CD4-positive, alpha-beta T cell treated with Interleukin-15 for 1 hour (primary cell): ENCODE data around the gene CCDC137.

ENCODE experiments used
- DNase-seq: peaks from one replicate; pipeline ENCODE4 v3.0.0-alpha.2; 2020

The CCDC137 gene

DNA sequence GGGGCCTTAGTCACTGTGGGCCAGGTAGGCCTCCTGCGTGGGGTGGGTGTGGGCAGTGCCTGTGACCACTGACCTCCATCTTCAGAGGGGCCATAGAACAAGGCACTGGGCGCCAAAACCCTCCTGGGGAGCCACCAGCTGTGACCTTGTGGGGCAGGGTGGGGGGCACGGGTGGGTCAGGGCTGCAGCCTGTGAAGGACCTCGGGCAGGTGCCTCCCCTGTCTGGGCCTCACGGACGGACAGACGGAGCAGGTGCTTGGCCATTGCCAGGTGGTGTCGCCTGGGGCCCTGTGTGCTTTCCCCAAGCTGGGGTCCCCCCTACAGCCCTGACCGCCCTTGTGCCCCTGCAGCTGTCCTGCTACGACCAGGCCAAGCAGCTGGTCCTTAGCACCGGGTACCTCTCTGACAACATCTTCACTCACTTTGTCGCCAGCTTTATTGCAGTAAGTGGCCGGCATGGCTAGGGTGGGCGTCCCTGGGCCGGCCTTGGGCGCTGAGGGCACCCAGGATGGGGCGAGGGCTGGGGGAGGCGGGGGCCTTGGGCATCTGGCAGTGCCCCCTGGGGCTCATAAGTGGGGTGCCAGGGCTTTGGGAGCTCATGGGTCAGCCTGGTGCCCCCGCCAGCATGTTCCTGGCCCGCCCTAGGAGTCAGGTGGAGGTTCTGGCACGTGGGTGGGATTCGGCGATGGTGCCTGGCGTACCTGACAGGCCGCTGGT, 50.7 kb downstream of the CCDC137 start:
- DNase-seq = no peak

GRCh38 chr17:81717766-81718089, 51.2 kb downstream of the CCDC137 start:
- DNase-seq = no peak

DNA sequence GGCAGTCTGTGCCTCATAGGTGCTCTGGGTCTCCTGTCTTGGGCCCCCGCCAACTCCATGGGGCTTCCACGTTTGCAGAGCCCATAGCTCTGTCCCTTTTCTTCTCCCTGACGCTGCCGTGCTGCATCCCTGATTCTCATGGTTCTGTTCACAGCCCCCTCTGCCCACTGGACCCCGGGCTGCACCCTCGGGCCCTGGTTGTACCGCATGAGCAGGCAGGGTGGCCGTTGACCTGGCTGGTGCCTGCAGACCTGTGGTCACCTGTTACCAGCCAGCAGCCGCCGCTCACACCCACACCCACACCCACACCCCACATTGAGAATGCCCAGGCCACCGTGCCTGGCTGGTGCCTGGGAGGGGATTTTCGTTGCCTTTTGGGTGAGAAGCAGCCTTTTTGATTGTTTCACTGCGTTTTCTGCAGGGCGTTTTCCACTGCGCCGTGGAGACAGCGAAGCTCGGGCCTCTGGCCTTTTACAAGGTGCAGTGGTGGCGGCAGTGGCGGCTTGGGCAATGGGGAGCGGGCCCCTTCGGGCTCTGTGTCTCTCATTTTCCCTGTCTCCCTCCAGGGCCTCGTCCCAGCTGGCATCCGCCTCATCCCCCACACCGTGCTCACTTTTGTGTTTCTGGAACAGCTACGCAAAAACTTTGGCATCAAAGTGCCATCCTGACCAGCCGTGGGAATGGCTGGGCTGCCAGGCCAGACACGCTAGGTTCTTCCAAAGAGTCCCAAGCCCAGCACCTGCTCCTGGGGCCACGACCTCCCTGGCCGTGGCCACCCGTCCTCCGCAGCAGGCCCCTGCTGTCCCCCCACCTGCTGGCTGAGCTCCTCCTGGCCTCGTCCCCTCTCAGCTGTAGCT, 53.1 kb downstream of the CCDC137 start:
- DNase-seq = no peak

GRCh38 chr17:81720267-81721071, 53.9 kb downstream of the CCDC137 start:
- no peak for DNase-seq

DNA sequence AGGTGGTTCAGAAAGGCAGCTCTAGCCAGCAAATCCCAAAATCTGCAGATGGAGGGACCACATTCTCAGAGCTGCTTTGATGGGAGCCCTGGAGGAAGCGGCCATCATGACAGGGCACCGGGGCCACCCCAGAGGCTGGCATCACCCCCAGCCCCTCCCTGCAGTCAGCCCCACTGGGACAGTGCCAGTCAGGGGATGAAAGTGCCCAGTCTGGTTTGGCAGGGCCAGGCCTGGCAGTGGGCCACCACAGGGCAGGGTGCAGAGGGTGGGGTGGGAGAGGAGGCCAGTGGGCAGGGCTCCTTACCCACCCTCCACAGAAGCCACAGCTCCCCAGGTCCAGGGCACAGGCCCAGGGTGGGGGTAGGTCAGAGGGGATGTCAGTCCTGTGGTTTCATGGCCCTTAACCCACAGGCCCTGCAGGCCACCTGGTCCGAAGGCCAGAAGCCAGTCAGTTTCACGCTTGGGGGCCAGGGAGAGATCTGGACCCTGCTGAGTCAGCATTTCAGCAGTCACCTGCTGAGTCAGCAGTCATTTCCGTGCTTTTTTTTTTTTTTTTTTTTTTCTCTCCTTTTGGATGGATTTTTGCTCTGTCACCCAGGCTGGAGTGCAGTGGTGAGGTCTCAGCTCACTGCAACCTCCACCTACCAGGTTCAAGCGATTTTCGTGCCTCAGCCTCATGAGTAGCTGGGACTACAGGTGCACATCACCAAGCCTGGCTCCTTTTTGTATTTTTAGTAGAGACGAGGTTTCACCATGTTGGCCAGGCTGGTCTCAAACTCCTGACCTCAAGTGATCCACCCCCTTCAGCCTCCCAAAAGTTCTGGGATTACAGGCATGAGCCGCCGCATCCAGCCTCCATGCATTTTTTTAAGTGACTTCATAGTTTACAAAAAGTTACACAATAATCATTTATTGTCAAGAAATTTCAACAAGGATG, 55.9 kb downstream of the CCDC137 start:
- no peak for DNase-seq
